Activated naive CD4-positive, alpha-beta T cell treated with anti-CD3 and anti-CD28 coated beads, Interleukin-2, amount 10 ng/mL, durations not matched to agents 5 hours and 36 hours (primary cell): ENCODE data around the gene XAGE3. TPM values are rescaled to one million over a fixed set of nuclear protein-coding genes. Genes with fewer than 3 reads are reported as not detected.

ENCODE experiments used
- total RNA-seq, 2 experiments: library from RNA; stranded (reverse); gene quantifications; one replicate each; pipeline ENCODE4 v1.2.3, GENCODE V29; 2021

XAGE3 gene, protein sequence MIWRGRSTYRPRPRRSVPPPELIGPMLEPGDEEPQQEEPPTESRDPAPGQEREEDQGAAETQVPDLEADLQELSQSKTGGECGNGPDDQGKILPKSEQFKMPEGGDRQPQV
- not detected for total RNA-seq

DNA sequence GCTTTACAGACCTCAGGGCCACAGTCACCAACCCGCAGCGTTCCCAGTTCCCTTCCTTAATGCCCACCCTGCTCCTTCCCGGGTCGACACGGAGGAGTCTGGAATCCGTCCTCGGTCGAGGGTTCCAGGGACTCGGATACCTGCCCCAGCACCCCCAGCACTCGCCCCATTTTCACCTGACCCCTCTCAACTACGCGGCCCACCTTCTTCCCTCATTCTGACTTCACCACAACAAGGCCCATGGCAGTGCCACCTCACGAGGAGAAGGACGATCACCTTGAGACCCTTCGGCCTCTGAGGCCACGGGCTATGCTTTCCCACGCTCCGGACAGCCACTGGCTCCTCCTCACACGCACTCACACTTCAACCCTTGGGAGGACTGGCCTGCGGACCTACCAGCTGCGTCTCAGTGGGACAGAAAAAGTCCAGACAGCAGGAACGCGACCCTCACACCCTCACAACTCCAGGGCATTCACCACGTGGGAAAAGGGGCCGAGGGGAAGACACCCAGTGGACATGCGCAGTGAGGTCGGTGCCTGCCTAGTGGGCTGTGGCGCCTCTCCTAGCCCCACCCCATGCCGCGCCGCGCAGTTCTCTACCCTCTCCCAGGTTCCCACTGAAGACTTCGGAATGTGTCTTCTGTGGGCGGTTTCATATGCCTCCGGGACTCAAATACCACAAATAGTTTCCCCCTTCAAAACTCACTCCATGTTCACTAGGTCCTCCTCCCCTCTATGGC is at the start of gene XAGE3:
TSS of gene XAGE3 (minus strand) at position 474 of the 739 bp plus-strand sequence. CDS start 950 bp downstream, outside the sequence.

GRCh38 chrX:52896855-52897709 is 29.2 kb upstream of the XAGE3 start, which contains the start of gene FAM156B:
FAM156B (plus strand) TSS chrX:52897330; CDS start chrX:52907226, 9,896 bp downstream.

Other genes starting within 250 kb of the XAGE3 start
- not detected for gene SSX7, start 213.2 kb downstream of the XAGE3 start, total RNA-seq
- not detected for gene SSX2, start 160.9 kb downstream of the XAGE3 start, total RNA-seq
- gene SSX2B, start 116.8 kb downstream of the XAGE3 start, total RNA-seq, result not detected
- gene SPANXN5, start 70.7 kb downstream of the XAGE3 start, total RNA-seq, result not detected
- gene XAGE5, start 56.8 kb downstream of the XAGE3 start, total RNA-seq, result not detected
- gene FAM156B, start 29.2 kb upstream of the XAGE3 start, total RNA-seq, result 10 to 100 TPM; 11.5 to 12.3 TPM
- 10 to 100 TPM; 18.8 to 23.5 TPM for gene FAM156A, start 90.4 kb upstream of the XAGE3 start, total RNA-seq
- not detected for gene GPR173, start 180.7 kb upstream of the XAGE3 start, total RNA-seq
- 10 to 100 TPM; 17.6 to 21.6 TPM for gene TSPYL2, start 214.3 kb upstream of the XAGE3 start, total RNA-seq
- gene KANTR, start 226.1 kb upstream of the XAGE3 start, total RNA-seq, result 10 to 100 TPM in 1 of 2 experiments, 1 to 10 TPM in 1; 9.9 to 10.9 TPM